Type B pancreatic cell (in vitro differentiated cells): ENCODE results near the gene PLAC9. TPM values are rescaled to one million over a fixed set of nuclear protein-coding genes. Genes with fewer than 3 reads are reported as not detected.

ENCODE experiments used
- DNase-seq: peaks from one replicate; pipeline ENCODE4 v3.0.0; 2021; ENCODE audit warnings: mixed read lengths; ENCODE audit not compliant: unreplicated experiment; ENCODE audit errors: extremely low spot score
- H3K27ac Mint-ChIP-seq: 2 replicates; pipeline ENCODE4 v1.8.0; 2021; ENCODE audit warnings: mild to moderate bottlenecking, mixed read lengths
- H3K27me3 Mint-ChIP-seq: 2 replicates; pipeline ENCODE4 v1.8.0; 2021; ENCODE audit warnings: mixed read lengths
- H3K36me3 Mint-ChIP-seq: 2 replicates; pipeline ENCODE4 v1.8.0; 2021; ENCODE audit warnings: mixed read lengths
- H3K4me1 Mint-ChIP-seq: one replicate; pipeline ENCODE4 v1.8.0; 2021; ENCODE audit warnings: mixed read lengths; ENCODE audit not compliant: unreplicated experiment
- H3K4me3 Mint-ChIP-seq: 2 replicates; pipeline ENCODE4 v1.8.0; 2021; ENCODE audit warnings: mild to moderate bottlenecking, mixed read lengths
- H3K9me3 Mint-ChIP-seq: 2 replicates; pipeline ENCODE4 v1.8.0; 2021; ENCODE audit warnings: mixed read lengths
- CTCF ChIP-seq: fragments of 200-600 bp; sonication (generic); conservative IDR thresholded peaks from 2 replicates; pipeline ENCODE4 v1.5.0; 2021; ENCODE audit warnings: antibody characterized with exemption, mild to moderate bottlenecking
- total RNA-seq: library from RNA; stranded (reverse); gene quantifications from 2 replicates; pipeline ENCODE4 v1.2.1, GENCODE V29; 2021; ENCODE audit warnings: low replicate concordance

Gene PLAC9
- total RNA-seq, 1 donor from 2014 or later: 8.2 TPM

GRCh38 chr10:80100861-80101695, 31.5 kb upstream of the PLAC9 start:
- no peak for TF ChIP-seq CTCF
- no peaks in the 10 kb centered on the region for H3K36me3 Mint-ChIP-seq
- H3K27ac Mint-ChIP-seq: no peak overlapping the region
- DNase-seq: no peak
- H3K27me3 Mint-ChIP-seq: no peaks in the 10 kb centered on the region
- H3K9me3 Mint-ChIP-seq: no peaks in the 10 kb centered on the region
- peaks cover 12% of the 10 kb centered on the region for H3K4me1 Mint-ChIP-seq
- peak overlapping the region; percentile 75 for H3K4me3 Mint-ChIP-seq

GRCh38 chr10:80104066-80104926, 28.2 kb upstream of the PLAC9 start:
- H3K4me3 Mint-ChIP-seq: no peak overlapping the region
- peak overlapping the region; percentile 75 for H3K27ac Mint-ChIP-seq
- H3K4me1 Mint-ChIP-seq: peaks cover 12% of the 10 kb centered on the region
- H3K36me3 Mint-ChIP-seq: peaks cover 7% of the 10 kb centered on the region
- no peak for DNase-seq
- peaks cover 5% of the 10 kb centered on the region for H3K9me3 Mint-ChIP-seq
- TF ChIP-seq CTCF: no peak
- H3K27me3 Mint-ChIP-seq: no peaks in the 10 kb centered on the region

- no peak for TF ChIP-seq CTCF
- DNase-seq: peak; percentile 27
- H3K4me1 Mint-ChIP-seq: peaks cover 17% of the 10 kb centered on the region
- no peak overlapping the region for H3K4me3 Mint-ChIP-seq
- peaks cover 7% of the 10 kb centered on the region for H3K36me3 Mint-ChIP-seq
- H3K9me3 Mint-ChIP-seq: peaks cover 5% of the 10 kb centered on the region
- no peak overlapping the region for H3K27ac Mint-ChIP-seq
- H3K27me3 Mint-ChIP-seq: no peaks in the 10 kb centered on the region
These were observed 23.8 kb upstream of the PLAC9 start for GRCh38 chr10:80108576-80109239.

- peaks cover 5% of the 10 kb centered on the region for H3K4me1 Mint-ChIP-seq
- H3K9me3 Mint-ChIP-seq: peaks cover 5% of the 10 kb centered on the region
- no peak for DNase-seq
- peaks cover 7% of the 10 kb centered on the region for H3K36me3 Mint-ChIP-seq
- no peak for TF ChIP-seq CTCF
- no peak overlapping the region for H3K27ac Mint-ChIP-seq
- no peak overlapping the region for H3K4me3 Mint-ChIP-seq
- H3K27me3 Mint-ChIP-seq: no peaks in the 10 kb centered on the region
These were observed 21.5 kb upstream of the PLAC9 start for GRCh38 chr10:80110986-80111385.

- Mint-ChIP-seq H3K4me1 (no peaks in the 10 kb centered on the region), H3K9me3 (no peaks in the 10 kb centered on the region), H3K27ac (no peak overlapping the region), H3K27me3 (peaks cover 6% of the 10 kb centered on the region), H3K4me3 (no peak overlapping the region), H3K36me3 (no peaks in the 10 kb centered on the region)
- TF ChIP-seq CTCF: no peak
- no peak for DNase-seq
These were observed 13.9 kb upstream of the PLAC9 start for GRCh38 chr10:80118669-80119068.
